ENCODE results near the gene CRX.

DNA sequence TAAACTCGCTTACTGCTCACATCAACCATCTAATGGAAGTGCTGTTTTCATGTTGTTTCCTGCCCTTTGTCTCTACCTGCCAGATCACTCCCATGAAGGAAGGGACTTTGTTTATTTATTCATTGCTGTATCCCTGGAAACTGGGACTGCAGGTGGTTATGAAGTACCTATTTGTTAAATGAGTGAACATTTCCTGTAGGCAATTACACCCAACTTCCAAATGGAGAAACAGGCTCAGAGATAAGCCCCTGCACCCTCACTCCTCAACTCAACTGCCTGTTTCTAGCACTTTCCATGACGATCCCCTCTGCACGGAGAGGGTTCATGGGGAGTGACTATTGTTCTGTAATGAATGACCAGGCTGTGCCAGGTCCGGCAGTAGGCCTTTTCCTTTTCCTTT lies 45.2 kb upstream of the CRX start:
- TF ChIP-seq POLR2AphosphoS5 (IDR thresholded peaks at IDR 0.05; ENCODE audit: low read depth, low read length) (no peak), POLR2A (IDR thresholded peaks at IDR 0.05; ENCODE audit: low read depth, low read length) (no peak)

All from GM12892 (cell line).